Motor neuron (in vitro differentiated cells): ENCODE data around the gene RPUSD2. TPM values are rescaled to one million over a fixed set of nuclear protein-coding genes. Genes with fewer than 3 reads are reported as not detected.
A peak's percentile ranks its signal among the peaks of the same experiment; 100 is the strongest.

ENCODE experiments used
- ATAC-seq, 8 experiments: fragments of 200-7000 bp; cut with Tn5 transposase; replicated peaks in 6 of 8; 2 replicates each; pipeline ENCODE4 v1.8.0; 2021; ENCODE audit warnings: mild to moderate bottlenecking in 8 of 8, moderate library complexity in 8 of 8
- H3K27ac ChIP-seq, 2 donors: fragments of 250-450 bp; sonication (Bioruptor Pico); 2 replicates each; pipeline ENCODE4 v1.9.0; 2021; ENCODE audit warnings: antibody characterized with exemption in 2 of 2, mild to moderate bottlenecking in 2 of 2, moderate library complexity in 1 of 2
- H3K4me1 ChIP-seq, 2 donors: fragments of 250-450 bp; sonication (Bioruptor Pico); replicated peaks in 1 of 2; 2 replicates each; pipeline ENCODE4 v1.6.1; 2021; ENCODE audit warnings: antibody characterized with exemption in 2 of 2, mild to moderate bottlenecking in 2 of 2, moderate library complexity in 1 of 2
- H3K4me3 ChIP-seq, 5 donors: fragments of 250-450 bp; sonication (Bioruptor Pico); 2 replicates each; pipeline ENCODE4 v1.9.0; 2021; ENCODE audit warnings: antibody characterized with exemption in 5 of 5, mild to moderate bottlenecking in 5 of 5, moderate library complexity in 4 of 5
- WGBS, 10 experiments: fragments of 450-650 bp; shearing (Covaris generic); methylation state at CpG; one replicate each; pipeline ENCODE4 v1.0.0; 2022; 5-methylcytosine and 5-hydroxymethylcytosine counted together
- in situ Hi-C, 9 experiments: fragments of 400-800 bp; cut with MboI; loops; one replicate each; pipeline ENCODE4 v1.15.0; 2021; ENCODE audit warnings: low sequenced_read_pairs in 9 of 9, low pct_unique_long_range_greater_than_20kb in 2 of 9; ENCODE audit not compliant: unreplicated experiment in 9 of 9
- total RNA-seq, 8 experiments: library from RNA; unstranded; fragments of 300-600 nt; gene quantifications; 2 replicates each; pipeline versions ENCODE4 v1.2.3 to v1.2.4, GENCODE V29; 2022

The RPUSD2 gene
- total RNA-seq, 8 experiments from 2014 or later = 8.5 to 12.6 (median 11.1) TPM

- Histone ChIP-seq H3K4me3 (no peak overlapping the region), H3K27ac (no peak overlapping the region), H3K4me1 (peaks cover 0 to 2% of the 10 kb centered on the region in 2 donors)
- in situ Hi-C loops = no loop called here
- 0 to 98% (median 86%) methylated on average over 1 to 4 of the region's 4 CpGs; no CpG with 5 or more reads in 1 of the 10 experiments for WGBS, 10 experiments
- ATAC-seq = no peak
Measured at GRCh38 chr15:40598672-40599071, 29.6 kb downstream of the RPUSD2 start.

GRCh38 chr15:40600956-40601355 lies 31.9 kb downstream of the RPUSD2 start:
- H3K4me1 ChIP-seq = no peaks in the 10 kb centered on the region
- H3K4me3 ChIP-seq = no peak overlapping the region
- ATAC-seq = no peak
- in situ Hi-C loops = no loop called here
- WGBS, 10 experiments = 50 to 100% (median 88%) methylated on average over 1 to 11 of the region's 12 CpGs; no CpG with 5 or more reads in 1 of the 10 experiments
- H3K27ac ChIP-seq = no peak overlapping the region

- in situ Hi-C loops = no loop called here
- no peak for ATAC-seq
- H3K4me3 ChIP-seq = no peak overlapping the region
- H3K4me1 ChIP-seq = no peaks in the 10 kb centered on the region
- no peak overlapping the region for H3K27ac ChIP-seq
Measured at GRCh38 chr15:40603935-40604334, 34.8 kb downstream of the RPUSD2 start.

- Histone ChIP-seq H3K4me3 (no peak overlapping the region), H3K27ac (no peak overlapping the region), H3K4me1 (no peaks in the 10 kb centered on the region)
- ATAC-seq = peak in 2 of 8 experiments; percentile 32 to 94
- 10 to 100% (median 84%) methylated on average over 2 to 5 of the region's 5 CpGs for WGBS, 10 experiments
- in situ Hi-C loops = no loop called here
Measured at GRCh38 chr15:40613080-40613479, 44.0 kb downstream of the RPUSD2 start.

- WGBS, 10 experiments = 61 to 100% (median 96%) methylated on average over 1 to 2 of the region's 2 CpGs
Measured at GRCh38 chr15:40618023-40618422, 48.9 kb downstream of the RPUSD2 start.

GRCh38 chr15:40618906-40619305 lies 49.8 kb downstream of the RPUSD2 start:
- no peak overlapping the region for H3K27ac ChIP-seq
- ATAC-seq = no peak
- H3K4me3 ChIP-seq = no peak overlapping the region
- no peaks in the 10 kb centered on the region for H3K4me1 ChIP-seq
- in situ Hi-C loops = no loop called here

More at GRCh38 chr15:40618023-40618422, 48.9 kb downstream of the RPUSD2 start:
- Histone ChIP-seq H3K4me1 (no peaks in the 10 kb centered on the region), H3K27ac (no peak overlapping the region), H3K4me3 (no peak overlapping the region)
- in situ Hi-C loops = no loop called here
- no peak for ATAC-seq

GRCh38 chr15:40623361-40623760 lies 54.3 kb downstream of the RPUSD2 start:
- no peak overlapping the region for H3K27ac ChIP-seq
- WGBS, 10 experiments = 83 to 100% (median 92%) methylated on average over 1 to 2 of the region's 2 CpGs; no CpG with 5 or more reads in 2 of the 10 experiments
- in situ Hi-C loops = no loop called here
- no peaks in the 10 kb centered on the region for H3K4me1 ChIP-seq
- no peak overlapping the region for H3K4me3 ChIP-seq
- ATAC-seq = no peak

Other genes starting within 250 kb of the RPUSD2 start
- gene INAFM2, start 245.6 kb upstream of the RPUSD2 start, total RNA-seq = 10 to 100 TPM in 6 of 8 experiments, 1 to 10 TPM in 2; 6.5 to 16.8 (median 13.4) TPM
- gene CCDC9B, start 228.4 kb upstream of the RPUSD2 start, total RNA-seq = 10 to 100 TPM in 1 of 8 experiments, 1 to 10 TPM in 3, under 1 TPM in 4; 0.50 to 32.6 (median 1.9) TPM
- gene PHGR1, start 218.3 kb upstream of the RPUSD2 start, total RNA-seq = under 1 TPM in 1 of 8 experiments, not detected in 7; 0.81 TPM
- gene DISP2, start 211.1 kb upstream of the RPUSD2 start, total RNA-seq = 1 to 10 TPM in 6 of 8 experiments, under 1 TPM in 2; 0.17 to 9.1 (median 5.3) TPM
- gene KNSTRN, start 186.6 kb upstream of the RPUSD2 start, total RNA-seq = 10 to 100 TPM; 19.5 to 63.3 (median 29.3) TPM
- 10 to 100 TPM; 20.3 to 93.9 (median 33.7) TPM for gene IVD, start 163.5 kb upstream of the RPUSD2 start, total RNA-seq
- 10 to 100 TPM; 10.4 to 24.9 (median 20.2) TPM for gene BAHD1, start 128.3 kb upstream of the RPUSD2 start, total RNA-seq
- gene CHST14, start 98.3 kb upstream of the RPUSD2 start, total RNA-seq = 10 to 100 TPM in 1 of 8 experiments, 1 to 10 TPM in 7; 2.1 to 12.0 (median 6.0) TPM
- gene CCDC32, start 4.3 kb upstream of the RPUSD2 start, total RNA-seq = 10 to 100 TPM; 13.9 to 34.6 (median 21.1) TPM
- 10 to 100 TPM in 3 of 8 experiments, 1 to 10 TPM in 4, under 1 TPM in 1; 0.61 to 21.4 (median 1.6) TPM for gene KNL1, start 24.9 kb downstream of the RPUSD2 start, total RNA-seq
- 1 to 10 TPM in 3 of 8 experiments, under 1 TPM in 5; 0.46 to 9.0 (median 0.76) TPM for gene RAD51, start 125.9 kb downstream of the RPUSD2 start, total RNA-seq
- gene RMDN3, start 186.0 kb downstream of the RPUSD2 start, total RNA-seq = 10 to 100 TPM; 17.6 to 29.3 (median 23.9) TPM
- 10 to 100 TPM in 1 of 8 experiments, 1 to 10 TPM in 7; 1.5 to 26.2 (median 6.2) TPM for gene GCHFR, start 194.8 kb downstream of the RPUSD2 start, total RNA-seq
- gene C15orf62, start 200.7 kb downstream of the RPUSD2 start, total RNA-seq = 1 to 10 TPM; 1.3 to 4.9 (median 1.7) TPM
- 10 to 100 TPM in 6 of 8 experiments, 1 to 10 TPM in 2; 9.4 to 21.2 (median 12.8) TPM for gene ZFYVE19, start 237.8 kb downstream of the RPUSD2 start, total RNA-seq
- 10 to 100 TPM; 20.3 to 52.5 (median 34.0) TPM for gene DNAJC17, start 238.2 kb downstream of the RPUSD2 start, total RNA-seq